IPS DF 6.9 (cell line): ENCODE measurements around the gene ADRM1.

Experiments
- DNase-seq: peaks from one replicate; pipeline ENCODE4 v3.0.0-alpha.2; 2013; ENCODE audit warnings: low read depth, low spot score
- H3K27ac ChIP-seq: one replicate; pipeline ENCODE4 v1.5.1; 2013; ENCODE audit warnings: low read length, control low read depth
- H3K27me3 ChIP-seq: 2 replicates; pipeline ENCODE4 v1.6.1; 2013; ENCODE audit warnings: mild to moderate bottlenecking, low read length; ENCODE audit not compliant: control insufficient read depth, insufficient read depth
- H3K36me3 ChIP-seq: 2 replicates; pipeline ENCODE4 v1.6.1; 2013; ENCODE audit warnings: low read length; ENCODE audit not compliant: control insufficient read depth, insufficient read depth
- H3K4me1 ChIP-seq: 2 replicates; pipeline ENCODE4 v1.6.1; 2013; ENCODE audit warnings: low read length; ENCODE audit not compliant: control insufficient read depth, insufficient read depth
- H3K4me3 ChIP-seq: 2 replicates; pipeline ENCODE4 v1.5.1; 2013; ENCODE audit warnings: mild to moderate bottlenecking, low read length
- H3K9me3 ChIP-seq: 2 replicates; pipeline ENCODE4 v1.6.1; 2013; ENCODE audit warnings: low read length, inconsistent platforms; ENCODE audit not compliant: control insufficient read depth, insufficient read depth
- WGBS: extraction: QIAGEN DNeasy Blood & Tissue Kit; methylation state at CpG from one replicate; pipeline ENCODE4 v1.1.7; 2013; ENCODE audit warnings: mixed read lengths, missing lambda C conversion rate; ENCODE audit not compliant: insufficient read length, insufficient coverage; 5-methylcytosine and 5-hydroxymethylcytosine counted together

ADRM1 gene

DNA sequence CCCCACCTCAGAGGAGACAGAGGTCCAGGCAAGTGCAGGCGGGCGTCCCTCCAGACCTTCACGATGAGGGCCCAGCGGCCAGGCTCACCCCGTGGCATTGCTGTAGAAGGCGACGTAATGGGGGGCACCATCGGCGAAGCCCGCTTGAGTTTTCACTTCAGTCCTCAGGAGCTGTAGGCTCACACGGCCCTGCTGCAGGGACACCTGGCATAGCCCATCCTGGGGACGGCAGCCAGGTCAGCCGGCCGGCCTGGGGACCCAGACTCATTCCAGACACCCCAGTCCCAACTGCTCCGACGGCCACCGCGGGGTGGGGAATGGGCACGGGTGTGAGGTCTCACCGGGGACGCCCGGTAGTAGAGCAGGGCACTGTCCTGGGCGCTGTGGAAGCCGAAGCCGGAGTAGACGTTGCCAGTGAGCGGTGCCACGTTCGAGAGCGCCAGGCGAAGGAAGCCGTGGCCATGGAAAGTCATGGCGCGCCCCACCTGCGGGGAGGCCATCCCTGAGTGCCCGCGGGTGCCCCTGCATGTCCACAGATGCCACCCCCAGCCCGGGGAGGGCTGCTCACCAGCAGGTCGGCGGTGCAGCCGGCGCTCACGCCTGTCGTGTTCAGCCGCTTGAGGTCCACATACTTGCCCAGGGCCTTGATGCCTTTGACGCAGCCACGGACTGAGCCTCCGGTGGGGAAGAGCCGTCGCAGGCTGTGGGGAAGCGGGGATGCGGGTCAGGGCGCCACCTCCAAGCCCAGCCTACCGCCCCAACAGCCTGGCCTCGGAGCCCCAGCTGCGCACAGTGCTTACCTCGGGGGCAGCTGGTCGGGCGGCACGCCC, 9.2 kb downstream of the ADRM1 start:
- Histone ChIP-seq H3K4me1 (no peaks in the 10 kb centered on the region), H3K36me3 (peaks cover 91% of the 10 kb centered on the region), H3K4me3 (no peak overlapping the region), H3K9me3 (no peaks in the 10 kb centered on the region), H3K27ac (no peak overlapping the region), H3K27me3 (no peaks in the 10 kb centered on the region)
- DNase-seq, result no peak
- no CpG with 5 or more reads among the region's 60 CpGs for WGBS

GRCh38 chr20:62312662-62312977, 9.8 kb downstream of the ADRM1 start:
- Histone ChIP-seq H3K4me1 (no peaks in the 10 kb centered on the region), H3K9me3 (no peaks in the 10 kb centered on the region), H3K4me3 (no peak overlapping the region), H3K27ac (no peak overlapping the region), H3K36me3 (peaks cover 91% of the 10 kb centered on the region), H3K27me3 (no peaks in the 10 kb centered on the region)
- WGBS, result no CpG with 5 or more reads among the region's 16 CpGs
- no peak for DNase-seq

DNA sequence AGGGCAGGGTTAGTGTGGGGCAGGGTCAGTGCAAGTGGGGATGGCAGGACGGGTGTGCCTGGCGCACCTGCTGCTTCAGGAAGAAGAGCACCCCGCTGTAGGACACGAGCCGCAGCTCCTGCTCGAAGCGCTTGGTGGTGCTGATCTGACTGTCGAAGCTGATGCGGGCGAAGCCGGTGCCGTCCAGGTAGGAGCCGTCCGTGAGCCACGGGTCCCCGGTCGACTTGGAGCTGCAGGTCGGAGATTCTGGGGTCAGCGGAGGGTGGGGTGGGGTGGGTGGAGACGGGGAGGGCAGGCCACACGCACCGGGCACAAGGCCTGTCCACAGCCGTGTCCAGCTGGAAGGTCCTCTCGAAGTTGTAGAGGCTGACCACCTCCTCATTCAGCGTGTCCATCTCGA, 10.2 kb downstream of the ADRM1 start:
- Histone ChIP-seq H3K27me3 (no peaks in the 10 kb centered on the region), H3K4me3 (no peak overlapping the region), H3K9me3 (no peaks in the 10 kb centered on the region), H3K4me1 (no peaks in the 10 kb centered on the region), H3K36me3 (peaks cover 87% of the 10 kb centered on the region), H3K27ac (no peak overlapping the region)
- no CpG with 5 or more reads among the region's 26 CpGs for WGBS
- no peak for DNase-seq

DNA sequence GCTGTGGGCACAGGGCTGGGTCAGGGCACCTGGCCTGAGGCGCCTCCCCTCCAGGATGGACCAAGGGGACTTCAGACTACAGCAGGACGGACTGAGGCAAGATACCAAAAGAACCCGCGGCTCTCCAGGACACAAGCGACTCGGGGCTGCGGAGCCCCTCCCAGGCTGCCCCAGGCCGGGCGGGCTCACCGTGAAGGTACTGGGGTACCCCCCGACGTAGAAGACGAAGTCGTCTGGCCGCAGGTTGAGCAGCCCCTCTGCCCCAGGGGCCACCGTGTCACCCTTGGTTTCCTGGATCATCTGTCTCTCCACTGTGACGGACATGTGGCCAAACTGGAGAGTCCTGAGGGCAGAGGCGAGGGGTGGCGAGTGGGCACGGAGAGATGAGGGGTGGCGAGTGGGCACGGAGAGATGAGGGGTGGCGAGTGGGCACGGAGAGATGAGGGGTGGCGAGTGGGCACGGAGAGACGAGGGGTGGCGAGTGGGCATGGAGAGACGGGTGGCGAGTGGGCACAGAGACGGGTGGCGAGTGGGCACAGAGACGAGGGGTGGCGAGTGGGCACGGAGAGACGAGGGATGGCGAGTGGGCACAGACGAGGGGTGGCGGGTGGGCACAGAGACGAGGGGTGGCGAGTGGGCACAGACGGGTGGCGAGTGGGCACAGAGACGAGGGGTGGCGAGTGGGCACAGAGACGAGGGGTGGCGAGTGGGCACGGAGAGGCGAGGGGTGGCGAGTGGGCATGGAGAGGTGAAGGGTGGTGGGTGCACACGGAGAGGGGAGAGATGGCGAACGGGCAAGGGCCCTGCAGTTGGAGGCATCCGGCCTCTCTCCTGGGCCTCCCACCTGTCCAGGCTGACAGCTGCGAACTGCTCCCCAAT, 10.9 kb downstream of the ADRM1 start:
- H3K36me3 ChIP-seq, result peaks cover 85% of the 10 kb centered on the region
- no peaks in the 10 kb centered on the region for H3K9me3 ChIP-seq
- no peak overlapping the region for H3K4me3 ChIP-seq
- no peak for DNase-seq
- no peaks in the 10 kb centered on the region for H3K4me1 ChIP-seq
- no peak overlapping the region for H3K27ac ChIP-seq
- WGBS, result no CpG with 5 or more reads among the region's 55 CpGs
- H3K27me3 ChIP-seq, result no peaks in the 10 kb centered on the region

GRCh38 chr20:62314339-62314638, 11.5 kb downstream of the ADRM1 start:
- H3K27ac ChIP-seq, result no peak overlapping the region
- WGBS, result no CpG with 5 or more reads among the region's 12 CpGs
- no peaks in the 10 kb centered on the region for H3K4me1 ChIP-seq
- no peak for DNase-seq
- no peaks in the 10 kb centered on the region for H3K27me3 ChIP-seq
- H3K36me3 ChIP-seq, result peaks cover 87% of the 10 kb centered on the region
- H3K4me3 ChIP-seq, result no peak overlapping the region
- no peaks in the 10 kb centered on the region for H3K9me3 ChIP-seq

- H3K27me3 ChIP-seq, result no peaks in the 10 kb centered on the region
- H3K4me3 ChIP-seq, result no peak overlapping the region
- peaks cover 89% of the 10 kb centered on the region for H3K36me3 ChIP-seq
- no peak for DNase-seq
- H3K4me1 ChIP-seq, result no peaks in the 10 kb centered on the region
- no CpG with 5 or more reads among the region's 25 CpGs for WGBS
- H3K27ac ChIP-seq, result no peak overlapping the region
- H3K9me3 ChIP-seq, result no peaks in the 10 kb centered on the region
Measured at GRCh38 chr20:62314711-62315302, 12.0 kb downstream of the ADRM1 start.

GRCh38 chr20:62315773-62316172, 13.0 kb downstream of the ADRM1 start:
- Histone ChIP-seq H3K27me3 (no peaks in the 10 kb centered on the region), H3K9me3 (no peaks in the 10 kb centered on the region), H3K4me1 (no peaks in the 10 kb centered on the region), H3K27ac (no peak overlapping the region), H3K4me3 (no peak overlapping the region), H3K36me3 (peaks cover 87% of the 10 kb centered on the region)
- DNase-seq, result no peak
- WGBS, result no CpG with 5 or more reads among the region's 12 CpGs

- no peak overlapping the region for H3K4me3 ChIP-seq
- H3K27ac ChIP-seq, result no peak overlapping the region
- H3K4me1 ChIP-seq, result no peaks in the 10 kb centered on the region
- no peaks in the 10 kb centered on the region for H3K27me3 ChIP-seq
- H3K36me3 ChIP-seq, result peaks cover 82% of the 10 kb centered on the region
- H3K9me3 ChIP-seq, result no peaks in the 10 kb centered on the region
- no CpG with 5 or more reads among the region's 40 CpGs for WGBS
- no peak for DNase-seq
Measured at GRCh38 chr20:62316331-62317166, 13.8 kb downstream of the ADRM1 start.

- H3K4me3 ChIP-seq, result no peak overlapping the region
- H3K27ac ChIP-seq, result no peak overlapping the region
- H3K4me1 ChIP-seq, result no peaks in the 10 kb centered on the region; the same call in 1 of the 2 replicates
- H3K9me3 ChIP-seq, result no peaks in the 10 kb centered on the region
- WGBS, result no CpG with 5 or more reads among the region's 18 CpGs
- H3K27me3 ChIP-seq, result no peaks in the 10 kb centered on the region
- DNase-seq, result no peak
- H3K36me3 ChIP-seq, result peaks cover 83% of the 10 kb centered on the region
Measured at GRCh38 chr20:62317167-62317655, 14.4 kb downstream of the ADRM1 start.
